NCI-H2227 (cell line): ENCODE results near the gene OXSR1.
A peak's percentile ranks its signal among the peaks of the same experiment; 100 is the strongest.
"Not testable (repeated sequence)": the region's sequence is repeated elsewhere in the genome, so short reads cannot be mapped to it uniquely, and the experiment has no call there.

Experiments used
- DNase-seq: peaks from one replicate; lab custom pipeline; 2025; ENCODE audit not compliant: unreplicated experiment; lab: John Stamatoyannopoulos, UW

OXSR1 gene

GRCh38 chr3:38141173-38141951 is 24.0 kb upstream of the OXSR1 start:
- DNase-seq, result no peak

GRCh38 chr3:38141952-38142273 is 23.4 kb upstream of the OXSR1 start:
- DNase-seq, result no peak

GRCh38 chr3:38142959-38143358 is 22.4 kb upstream of the OXSR1 start:
- DNase-seq, result no peak

GRCh38 chr3:38143511-38143910 is 21.8 kb upstream of the OXSR1 start:
- DNase-seq, result no peak

- DNase-seq, result no peak
These were observed 18.8 kb upstream of the OXSR1 start for GRCh38 chr3:38146504-38146903.

GRCh38 chr3:38147421-38147820 is 17.9 kb upstream of the OXSR1 start:
- no peak for DNase-seq

GRCh38 chr3:38148311-38148882 is 16.9 kb upstream of the OXSR1 start:
- no peak for DNase-seq

- DNase-seq, result no peak
These were observed 15.6 kb upstream of the OXSR1 start for GRCh38 chr3:38149708-38150107.

- no peak for DNase-seq
These were observed 14.4 kb upstream of the OXSR1 start for GRCh38 chr3:38150780-38151528.

GRCh38 chr3:38151667-38152265 is 13.6 kb upstream of the OXSR1 start:
- DNase-seq, result no peak

GRCh38 chr3:38152609-38153008 is 12.7 kb upstream of the OXSR1 start:
- DNase-seq, result no peak

GRCh38 chr3:38153221-38153620 is 12.1 kb upstream of the OXSR1 start:
- DNase-seq, result no peak

- peak; percentile 41 for DNase-seq
These were observed 11.3 kb upstream of the OXSR1 start for GRCh38 chr3:38154033-38154494.

GRCh38 chr3:38154625-38155255 is 10.6 kb upstream of the OXSR1 start:
- DNase-seq, result no peak

- DNase-seq, result no peak
These were observed 9.5 kb upstream of the OXSR1 start for GRCh38 chr3:38155825-38156224.

GRCh38 chr3:38157117-38157516 is 8.2 kb upstream of the OXSR1 start:
- no peak for DNase-seq

GRCh38 chr3:38157595-38157994 is 7.7 kb upstream of the OXSR1 start:
- peak; percentile 31 for DNase-seq

GRCh38 chr3:38158472-38158871 is 6.9 kb upstream of the OXSR1 start:
- no peak for DNase-seq

- not testable (repeated sequence) for DNase-seq
These were observed 4.6 kb upstream of the OXSR1 start for GRCh38 chr3:38160704-38161103.

- no peak for DNase-seq
These were observed 2.1 kb upstream of the OXSR1 start for GRCh38 chr3:38163117-38163840.
